Stimulated activated CD8-positive, alpha-beta memory T cell treated with anti-CD3 and anti-CD28 coated beads, Interleukin-7, amount 100 ng/mL, for 48 hours (primary cell): ENCODE measurements around the gene HEXIM1.
"Not testable (repeated sequence)": the region's sequence is repeated elsewhere in the genome, so short reads cannot be mapped to it uniquely, and the experiment has no call there.

Experiments used
- DNase-seq, 2 donors: peaks; one replicate each; pipeline ENCODE4 v3.0.0-alpha.2; 2020; ENCODE audit warnings: low read depth in 1 of 2; ENCODE audit errors: extremely low read depth in 1 of 2

HEXIM1 gene

GRCh38 chr17:45112559-45113423 lies 35.5 kb upstream of the HEXIM1 start:
- DNase-seq: no peak

- DNase-seq: no peak
Observed at GRCh38 chr17:45113424-45113754, 34.9 kb upstream of the HEXIM1 start.

GRCh38 chr17:45114117-45114932 lies 34.0 kb upstream of the HEXIM1 start:
- DNase-seq: no peak

DNA sequence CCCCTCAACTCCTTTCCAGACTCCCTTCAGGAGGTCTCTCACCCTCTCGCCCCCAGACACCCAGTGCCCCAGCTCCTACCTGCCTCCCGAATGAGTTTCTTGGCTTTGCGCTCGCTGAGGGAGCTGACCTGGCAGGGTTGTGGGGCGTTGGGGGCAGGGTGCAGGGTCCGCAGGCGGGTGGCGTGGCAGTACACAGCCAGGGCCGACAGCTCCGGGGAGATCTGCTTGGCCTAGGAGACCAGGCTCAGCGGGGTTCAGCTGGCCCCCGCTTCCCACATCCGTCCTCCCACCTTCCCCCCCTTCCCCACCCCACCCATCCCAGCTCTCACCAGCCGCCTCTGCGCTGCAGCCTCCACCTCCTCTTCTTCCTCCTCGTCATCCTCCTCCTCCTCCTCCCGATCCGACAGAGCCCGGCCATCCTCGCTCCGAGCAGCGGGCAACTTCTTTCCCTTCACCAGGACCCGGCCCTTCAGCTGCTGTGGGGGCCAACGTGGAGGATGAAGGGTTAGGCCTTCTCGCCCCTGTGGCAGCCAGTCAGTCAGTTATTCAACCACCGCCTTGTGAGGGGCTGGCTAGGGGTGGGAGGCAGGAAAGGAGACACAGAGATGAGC lies 33.2 kb upstream of the HEXIM1 start:
- no peak for DNase-seq

DNA sequence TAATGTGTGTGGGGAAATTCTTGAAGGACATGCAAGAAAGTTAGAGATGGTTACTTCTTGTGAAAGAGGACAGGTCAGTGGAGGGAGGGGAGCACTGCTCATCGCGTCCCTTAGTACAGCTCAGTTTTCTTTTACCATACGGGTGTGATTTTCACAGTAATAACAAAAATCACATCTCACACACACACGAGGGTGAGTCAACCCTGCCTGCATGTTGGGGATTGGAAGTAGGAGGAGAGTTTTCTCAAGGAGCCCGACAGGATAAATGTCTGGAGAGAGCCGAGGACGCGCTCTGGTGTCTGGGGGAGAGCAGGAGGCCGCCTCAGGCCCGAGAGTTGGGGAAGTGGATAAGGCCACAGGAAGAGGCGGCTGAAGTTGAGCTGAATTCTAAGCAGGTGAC lies 32.4 kb upstream of the HEXIM1 start:
- DNase-seq: no peak

GRCh38 chr17:45116434-45117016 lies 31.8 kb upstream of the HEXIM1 start:
- no peak for DNase-seq

GRCh38 chr17:45117334-45117733 lies 30.9 kb upstream of the HEXIM1 start:
- DNase-seq: no peak

- DNase-seq: no peak
Observed at GRCh38 chr17:45117848-45118646, 30.2 kb upstream of the HEXIM1 start.

- no peak for DNase-seq
Observed at GRCh38 chr17:45118691-45119090, 29.6 kb upstream of the HEXIM1 start.

- DNase-seq: no peak
Observed at GRCh38 chr17:45119964-45120363, 28.3 kb upstream of the HEXIM1 start.

DNA sequence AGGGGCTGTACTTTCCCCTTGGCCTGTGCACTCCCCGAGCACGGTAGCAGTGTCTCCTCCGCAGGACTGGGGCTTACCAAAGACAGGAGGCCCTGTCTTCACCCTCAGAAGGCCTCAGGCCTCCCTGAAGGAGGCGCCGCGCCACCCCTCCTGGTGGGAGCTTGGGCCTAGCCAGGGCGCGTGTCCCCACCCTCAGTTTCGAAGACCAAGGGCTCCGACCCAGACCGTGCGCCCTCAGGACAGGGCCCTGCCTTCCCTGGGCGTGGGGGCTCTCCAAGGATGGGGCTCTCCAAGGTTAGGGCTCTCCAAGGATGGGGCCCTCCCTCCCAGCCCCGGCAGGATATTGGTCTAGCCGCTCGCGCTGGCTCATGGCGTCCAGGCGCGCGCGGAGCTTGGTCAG lies 27.7 kb upstream of the HEXIM1 start:
- DNase-seq: no peak

- DNase-seq: no peak
Observed at GRCh38 chr17:45121055-45121454, 27.2 kb upstream of the HEXIM1 start.

DNA sequence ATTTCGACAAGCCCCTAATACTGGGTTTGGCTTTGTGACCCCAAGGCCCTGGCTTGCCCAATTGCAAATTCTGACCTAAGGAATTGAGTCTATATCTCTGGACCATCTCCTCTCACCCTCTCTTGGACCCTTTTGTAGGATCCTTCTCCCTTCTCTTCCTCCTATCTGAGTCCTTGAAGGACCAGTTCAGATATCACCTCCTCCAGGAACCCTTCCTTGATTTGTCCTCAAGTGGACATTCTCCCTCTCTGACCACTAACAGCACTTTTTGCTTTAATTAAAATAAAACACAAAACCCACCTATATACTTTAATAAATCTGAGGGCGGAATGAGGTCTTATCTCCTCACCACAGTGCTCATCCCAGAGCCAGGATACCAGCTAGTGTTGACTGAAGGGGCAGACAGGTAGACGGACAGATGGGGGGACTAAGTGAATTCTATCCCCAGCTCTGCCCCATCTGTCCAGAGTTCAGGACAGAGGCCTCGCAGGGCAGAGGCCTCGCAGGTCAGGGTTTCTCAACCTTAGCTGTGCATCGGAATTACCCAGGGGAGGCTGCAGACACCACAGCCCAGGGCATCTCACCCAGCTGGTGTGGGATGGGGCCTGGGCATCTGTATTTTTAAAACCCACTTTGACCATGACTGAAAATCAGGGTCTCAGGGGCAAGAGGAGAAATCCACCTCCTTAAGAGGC lies 25.1 kb upstream of the HEXIM1 start:
- no peak for DNase-seq

GRCh38 chr17:45123930-45124796 lies 24.1 kb upstream of the HEXIM1 start:
- peak in 1 of 2 donors; percentile 27 for DNase-seq

GRCh38 chr17:45124797-45125122 lies 23.5 kb upstream of the HEXIM1 start:
- not testable (repeated sequence) for DNase-seq

- DNase-seq: no peak
Observed at GRCh38 chr17:45125509-45125908, 22.8 kb upstream of the HEXIM1 start.

- no peak for DNase-seq
Observed at GRCh38 chr17:45127207-45127547, 21.1 kb upstream of the HEXIM1 start.

DNA sequence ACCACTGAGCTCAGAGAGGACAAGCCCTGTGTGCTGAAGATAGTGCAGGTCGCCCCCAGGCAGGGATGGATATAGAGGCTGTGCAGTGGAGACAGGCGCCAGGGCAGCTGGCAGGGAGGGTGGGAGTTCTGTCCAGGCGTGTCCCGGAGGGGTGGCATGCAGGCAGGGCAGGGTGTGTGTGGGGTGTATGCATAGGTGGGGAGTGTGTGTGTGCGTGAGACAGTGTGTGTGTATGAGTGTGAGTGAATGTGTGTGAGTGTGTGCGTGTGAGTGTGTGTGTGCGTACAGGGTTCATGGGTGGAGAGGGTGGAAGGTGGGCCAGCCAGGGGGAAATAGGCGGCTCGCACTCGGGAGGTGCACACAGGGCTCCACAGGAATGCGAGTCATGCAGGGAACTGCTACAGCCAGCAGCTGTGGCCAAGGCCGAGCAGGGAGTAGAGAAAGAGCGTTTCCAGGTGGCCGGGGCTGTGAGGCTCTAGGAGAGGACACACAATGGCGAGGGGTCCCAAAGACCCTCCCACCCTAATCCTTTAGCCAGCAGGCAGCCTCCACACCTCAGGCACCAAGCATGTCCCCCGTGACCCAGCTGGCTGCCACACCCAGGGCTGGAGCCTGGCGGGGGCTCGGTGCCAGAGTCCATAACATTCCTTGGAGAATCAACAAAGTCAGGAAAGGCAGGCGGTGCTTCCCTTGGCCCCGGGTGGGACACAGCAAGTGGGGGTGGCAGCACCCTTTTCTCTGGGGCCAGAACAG lies 20.6 kb upstream of the HEXIM1 start:
- DNase-seq: no peak

- no peak for DNase-seq
Observed at GRCh38 chr17:45128331-45128730, 19.9 kb upstream of the HEXIM1 start.
